Tibial nerve (tissue), 4 donors: ENCODE results near the gene GALNTL6.

ENCODE experiments used
- CTCF ChIP-seq, 5 experiments: fragments of 200-600 bp in 3 of 5; fragments of 450-650 bp in 2 of 5; sonication (generic) in 3 of 5; IDR thresholded peaks; one replicate each; pipeline ENCODE4 v1.5.1; 2016 to 2019; ENCODE audit warnings: antibody characterized with exemption in 5 of 5, mild to moderate bottlenecking in 3 of 5, moderate library complexity in 2 of 5
- EP300 ChIP-seq, 2 donors: sonication (generic); formaldehyde crosslinking; IDR thresholded peaks; one replicate each; pipeline ENCODE4 v1.6.1; 2017; ENCODE audit warnings: antibody characterized with exemption in 2 of 2, mild to moderate bottlenecking in 1 of 2
- POLR2A ChIP-seq, 2 donors: fragments of 450-650 bp; IDR thresholded peaks; one replicate each; pipeline ENCODE4 v1.6.1; 2017; ENCODE audit warnings: antibody characterized with exemption in 2 of 2, mild to moderate bottlenecking in 2 of 2, moderate library complexity in 2 of 2

GRCh38 chr4:172173206-172173605, 360.0 kb downstream of the GALNTL6 start:
- TF ChIP-seq CTCF (IDR thresholded peaks at IDR 0.05) (no peak), EP300 (IDR thresholded peaks at IDR 0.05) (no peak), POLR2A (IDR thresholded peaks at IDR 0.05) (no peak)
